ENCODE results near the gene GPRASP3.
A peak's percentile ranks its signal among the peaks of the same experiment; 100 is the strongest.

The GPRASP3 gene

DNA sequence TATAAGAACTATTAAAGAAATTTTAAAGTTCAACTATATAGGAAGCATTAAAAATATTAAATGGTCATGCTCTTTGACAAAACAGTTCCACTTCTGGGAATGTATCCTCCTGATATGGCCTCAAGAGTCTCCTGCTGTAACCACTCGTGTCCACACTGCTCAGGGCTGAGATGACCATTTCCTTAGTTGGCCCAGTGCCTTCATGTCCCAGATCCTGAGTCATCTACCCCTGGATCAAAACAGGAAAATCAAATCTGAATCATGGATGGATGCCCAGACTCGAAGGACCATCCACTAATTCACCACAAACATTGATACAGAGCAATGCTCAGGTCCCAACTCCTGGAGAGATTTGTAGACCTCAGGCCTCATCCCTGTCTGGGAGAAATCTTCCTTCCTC is 44.7 kb downstream of the GPRASP3 start:
- no peak for DNase-seq (ENCODE audit: low read depth)

GRCh38 chrX:102765809-102766208 is 45.3 kb downstream of the GPRASP3 start:
- no peak for DNase-seq (ENCODE audit: low read depth)

DNA sequence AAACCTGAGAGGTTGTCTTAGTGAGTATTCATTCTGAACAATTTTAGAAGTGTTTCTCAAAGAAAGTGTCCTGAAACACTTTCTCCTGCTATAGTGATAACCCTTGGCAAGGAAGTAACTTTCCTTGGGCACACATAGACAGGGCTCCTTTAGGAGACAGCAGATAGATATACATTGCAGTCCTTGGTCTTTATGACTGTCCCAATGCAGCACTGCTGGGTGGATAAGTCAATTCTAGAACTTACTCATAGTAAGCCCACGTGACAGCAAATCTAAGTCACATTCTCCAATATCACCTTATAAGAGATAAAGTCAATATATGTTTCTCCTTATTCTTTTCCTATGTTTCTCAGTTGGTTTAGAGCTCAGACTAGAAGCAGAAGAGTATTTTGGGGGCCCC is 46.7 kb downstream of the GPRASP3 start:
- DNase-seq (ENCODE audit: low read depth), result no peak

- DNase-seq (ENCODE audit: low read depth), result peak; percentile 63
These were observed 48.6 kb downstream of the GPRASP3 start for GRCh38 chrX:102768987-102769761.

Data from T-helper 22 cell (primary cell).